Neural progenitor cell (in vitro differentiated cells): ENCODE results near the gene PAFAH2.

Experiments used
- EZH2 ChIP-seq: fragments of 200-600 bp; sonication (generic); IDR thresholded peaks from 2 replicates; pipeline ENCODE4 v1.6.1; 2017; ENCODE audit warnings: antibody characterized with exemption, mild to moderate bottlenecking, moderate library complexity
- EZH2phosphoT487 ChIP-seq: fragments of 200-600 bp; sonication (generic); IDR thresholded peaks from 2 replicates; pipeline ENCODE4 v1.6.1; 2017; ENCODE audit warnings: antibody characterized with exemption
- TF ChIP-seq, protein P1 (sequence below): fragments of 200-600 bp; sonication (generic); IDR thresholded peaks from 2 replicates; pipeline ENCODE4 v1.5.1; 2017; ENCODE audit warnings: antibody characterized with exemption, mild to moderate bottlenecking

DNA sequence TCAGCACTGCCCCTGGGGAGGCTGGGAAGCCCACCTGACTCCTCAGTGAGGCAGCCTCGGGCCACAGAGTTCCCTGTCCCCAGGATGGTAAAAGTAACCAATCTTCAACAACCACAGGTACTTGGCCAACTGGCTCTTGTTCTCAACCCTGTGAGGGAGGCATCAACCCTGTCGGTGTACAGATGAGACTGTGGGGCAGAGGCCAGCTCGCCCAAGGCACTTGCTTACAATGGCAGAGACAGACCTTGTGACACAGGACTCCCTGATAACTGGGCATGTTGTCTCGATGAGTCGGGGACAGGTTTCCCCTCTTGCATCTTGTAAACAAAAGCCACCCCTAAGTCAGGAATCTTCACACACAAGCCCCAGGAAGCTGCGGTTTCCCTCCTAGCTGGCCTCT lies 40.0 kb upstream of the PAFAH2 start:
- TF ChIP-seq, protein P1, sequence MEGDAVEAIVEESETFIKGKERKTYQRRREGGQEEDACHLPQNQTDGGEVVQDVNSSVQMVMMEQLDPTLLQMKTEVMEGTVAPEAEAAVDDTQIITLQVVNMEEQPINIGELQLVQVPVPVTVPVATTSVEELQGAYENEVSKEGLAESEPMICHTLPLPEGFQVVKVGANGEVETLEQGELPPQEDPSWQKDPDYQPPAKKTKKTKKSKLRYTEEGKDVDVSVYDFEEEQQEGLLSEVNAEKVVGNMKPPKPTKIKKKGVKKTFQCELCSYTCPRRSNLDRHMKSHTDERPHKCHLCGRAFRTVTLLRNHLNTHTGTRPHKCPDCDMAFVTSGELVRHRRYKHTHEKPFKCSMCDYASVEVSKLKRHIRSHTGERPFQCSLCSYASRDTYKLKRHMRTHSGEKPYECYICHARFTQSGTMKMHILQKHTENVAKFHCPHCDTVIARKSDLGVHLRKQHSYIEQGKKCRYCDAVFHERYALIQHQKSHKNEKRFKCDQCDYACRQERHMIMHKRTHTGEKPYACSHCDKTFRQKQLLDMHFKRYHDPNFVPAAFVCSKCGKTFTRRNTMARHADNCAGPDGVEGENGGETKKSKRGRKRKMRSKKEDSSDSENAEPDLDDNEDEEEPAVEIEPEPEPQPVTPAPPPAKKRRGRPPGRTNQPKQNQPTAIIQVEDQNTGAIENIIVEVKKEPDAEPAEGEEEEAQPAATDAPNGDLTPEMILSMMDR, result no peak
- TF ChIP-seq EZH2 (no peak), EZH2phosphoT487 (no peak)
